ENCODE results near the gene OR2AT4. TPM values are rescaled to one million over a fixed set of nuclear protein-coding genes. Genes with fewer than 3 reads are reported as not detected.

The OR2AT4 gene
- total and polyA plus RNA-seq, 2 of the 8 experiments (the other 6 are each of a cell fraction or from before 2014, with no cell fraction given), result not detected

- TF ChIP-seq CHD7 (IDR thresholded peaks at IDR 0.05; ENCODE audit: insufficient replicate concordance, low read length) (no peak), POU5F1 (IDR thresholded peaks at IDR 0.05; ENCODE audit: low read depth, low read length) (no peak), NRF1 (IDR thresholded peaks at IDR 0.05; ENCODE audit: low read depth, low read length) (no peak), SUZ12 (IDR thresholded peaks at IDR 0.05; ENCODE audit: low read length) (no peak), POLR2AphosphoS5 (IDR thresholded peaks at IDR 0.05; ENCODE audit: low read depth, low read length) (no peak), RBBP5 (IDR thresholded peaks at IDR 0.05; ENCODE audit: borderline replicate concordance, low read depth, low read length) (no peak), GABPA (IDR thresholded peaks at IDR 0.05; ENCODE audit: borderline replicate concordance, insufficient read depth, low read length) (no peak), JUN (IDR thresholded peaks at IDR 0.05; ENCODE audit: low read depth, low read length) (no peak)
Measured at GRCh38 chr11:75105462-75105925, 8.8 kb upstream of the OR2AT4 start (continued).
